Neural progenitor cell (in vitro differentiated cells): ENCODE data around the gene ANXA8.

Source experiments
- CTCF ChIP-seq: fragments of 200-600 bp; sonication (generic); IDR thresholded peaks from 2 replicates; pipeline ENCODE4 v1.5.1; 2017; ENCODE audit warnings: antibody characterized with exemption, mild to moderate bottlenecking
- EZH2 ChIP-seq: fragments of 200-600 bp; sonication (generic); IDR thresholded peaks from 2 replicates; pipeline ENCODE4 v1.6.1; 2017; ENCODE audit warnings: antibody characterized with exemption, mild to moderate bottlenecking, moderate library complexity

- TF ChIP-seq CTCF (no peak), EZH2 (no peak)
Measured at GRCh38 chr10:47456079-47456785, 27.7 kb downstream of the ANXA8 start.
